ENCODE results near the gene RC3H1. TPM values are rescaled to one million over a fixed set of nuclear protein-coding genes. Genes with fewer than 3 reads are reported as not detected.

The RC3H1 gene
- total RNA-seq, 6 donors from 2014 or later = 19.0 to 40.9 (median 31.4) TPM

DNA sequence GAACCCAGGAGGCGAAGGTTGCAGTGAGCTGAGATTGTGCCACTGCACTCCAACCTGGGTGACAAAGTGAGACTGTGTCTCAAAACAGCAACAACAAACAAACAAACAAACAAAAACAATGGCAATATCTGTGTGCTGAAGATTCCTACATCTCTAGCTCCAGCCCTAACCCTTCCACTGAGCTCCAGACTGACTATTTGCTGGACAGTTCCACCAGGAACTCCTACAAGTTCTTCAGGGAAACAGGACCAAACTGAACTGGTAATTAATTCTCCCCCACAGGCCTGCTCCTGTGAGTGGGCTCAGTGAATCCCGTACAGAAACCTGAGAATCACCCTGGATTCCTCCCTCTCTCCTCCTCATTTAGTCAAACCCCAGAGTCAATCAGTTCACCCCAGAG lies 106.6 kb downstream of the RC3H1 start:
- Histone ChIP-seq H3K4me3 (no peak overlapping the region), H3K36me3 (no peaks in the 10 kb centered on the region), H3K4me1 (peaks cover 0 to 4% (median 0%) of the 10 kb centered on the region in 4 donors), H3K27ac (no peak overlapping the region), H3K9me3 (no peaks in the 10 kb centered on the region), H3K27me3 (no peaks in the 10 kb centered on the region)
- DNase-seq (no peak), ATAC-seq (ENCODE audit: low FRiP score in 2 of 2) (no peak)
- TF ChIP-seq, protein P1, sequence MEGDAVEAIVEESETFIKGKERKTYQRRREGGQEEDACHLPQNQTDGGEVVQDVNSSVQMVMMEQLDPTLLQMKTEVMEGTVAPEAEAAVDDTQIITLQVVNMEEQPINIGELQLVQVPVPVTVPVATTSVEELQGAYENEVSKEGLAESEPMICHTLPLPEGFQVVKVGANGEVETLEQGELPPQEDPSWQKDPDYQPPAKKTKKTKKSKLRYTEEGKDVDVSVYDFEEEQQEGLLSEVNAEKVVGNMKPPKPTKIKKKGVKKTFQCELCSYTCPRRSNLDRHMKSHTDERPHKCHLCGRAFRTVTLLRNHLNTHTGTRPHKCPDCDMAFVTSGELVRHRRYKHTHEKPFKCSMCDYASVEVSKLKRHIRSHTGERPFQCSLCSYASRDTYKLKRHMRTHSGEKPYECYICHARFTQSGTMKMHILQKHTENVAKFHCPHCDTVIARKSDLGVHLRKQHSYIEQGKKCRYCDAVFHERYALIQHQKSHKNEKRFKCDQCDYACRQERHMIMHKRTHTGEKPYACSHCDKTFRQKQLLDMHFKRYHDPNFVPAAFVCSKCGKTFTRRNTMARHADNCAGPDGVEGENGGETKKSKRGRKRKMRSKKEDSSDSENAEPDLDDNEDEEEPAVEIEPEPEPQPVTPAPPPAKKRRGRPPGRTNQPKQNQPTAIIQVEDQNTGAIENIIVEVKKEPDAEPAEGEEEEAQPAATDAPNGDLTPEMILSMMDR (IDR thresholded peaks at IDR 0.05) = no peak
- TF ChIP-seq POLR2AphosphoS5 (IDR thresholded peaks at IDR 0.05) (no peak), POLR2A (IDR thresholded peaks at IDR 0.05) (no peak), EP300 (IDR thresholded peaks at IDR 0.05) (no peak)
- WGBS, 2 donors = 91 to 97% methylated on average over 2 of the region's 2 CpGs

DNA sequence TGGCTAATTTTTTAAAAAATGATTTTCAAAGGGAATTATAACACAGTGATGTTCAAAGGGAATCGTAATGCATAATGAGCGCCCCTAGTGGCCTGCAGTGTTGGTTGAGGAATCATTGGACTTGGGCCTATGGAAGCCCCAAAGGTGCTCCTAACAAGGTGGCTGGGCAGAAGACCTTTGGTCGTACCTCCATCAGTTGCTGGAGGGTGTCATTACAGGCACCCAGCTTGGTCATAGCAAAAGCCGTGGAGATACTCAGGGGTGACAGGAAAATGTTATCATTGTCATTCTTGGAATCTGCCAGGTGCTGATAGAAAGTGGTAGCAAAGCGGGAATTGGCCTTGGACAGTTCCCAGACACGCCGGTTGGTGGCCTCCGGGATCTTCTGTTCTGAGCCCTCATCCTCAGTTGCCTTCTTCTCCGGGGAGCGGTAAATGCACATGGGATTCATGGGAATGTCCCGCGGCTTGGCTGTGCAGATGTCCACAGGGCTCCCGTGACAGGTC lies 107.7 kb downstream of the RC3H1 start:
- 85 to 91% methylated on average over 10 to 13 of the region's 13 CpGs for WGBS, 2 donors
- Histone ChIP-seq H3K4me3 (no peak overlapping the region), H3K36me3 (no peaks in the 10 kb centered on the region), H3K27ac (no peak overlapping the region), H3K4me1 (peaks cover 0 to 4% (median 0%) of the 10 kb centered on the region in 4 donors), H3K27me3 (no peaks in the 10 kb centered on the region), H3K9me3 (no peaks in the 10 kb centered on the region)
- TF ChIP-seq POLR2A (IDR thresholded peaks at IDR 0.05) (no peak), EP300 (IDR thresholded peaks at IDR 0.05) (no peak)
- TF ChIP-seq, protein P1 (IDR thresholded peaks at IDR 0.05) = peak in 5 of 6 experiments; percentile 11 to 27 (median 23)
- no peak for DNase-seq
- ATAC-seq (ENCODE audit: low FRiP score in 2 of 2) = no peak

DNA sequence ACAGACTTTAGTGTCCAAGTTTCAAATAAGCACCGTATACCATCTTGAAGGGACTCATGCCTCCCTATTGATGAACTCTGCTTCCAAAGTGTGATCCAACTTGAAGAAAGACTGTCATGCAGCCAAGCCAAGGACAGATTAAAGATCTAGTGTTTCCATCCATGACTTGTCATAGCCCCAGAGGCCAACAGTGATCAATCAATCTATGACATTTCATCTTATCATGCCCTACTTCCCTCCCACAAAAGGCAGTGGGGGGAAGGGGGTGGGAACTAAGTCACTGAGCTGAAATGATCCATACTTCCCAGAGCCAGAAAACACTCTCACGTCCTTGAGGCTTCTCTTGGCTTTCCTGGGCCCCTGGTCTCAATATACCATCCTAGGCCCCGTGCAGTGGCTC lies 109.0 kb downstream of the RC3H1 start:
- H3K27me3 ChIP-seq = no peaks in the 10 kb centered on the region
- TF ChIP-seq POLR2AphosphoS5 (IDR thresholded peaks at IDR 0.05) (no peak), EP300 (IDR thresholded peaks at IDR 0.05) (no peak), POLR2A (IDR thresholded peaks at IDR 0.05) (no peak)
- TF ChIP-seq, protein P1 (IDR thresholded peaks at IDR 0.05) = no peak
- no peaks in the 10 kb centered on the region for H3K4me1 ChIP-seq
- ATAC-seq (ENCODE audit: low FRiP score in 2 of 2) = no peak
- H3K4me3 ChIP-seq = no peak overlapping the region
- DNase-seq = no peak
- H3K36me3 ChIP-seq = no peaks in the 10 kb centered on the region
- H3K9me3 ChIP-seq = no peaks in the 10 kb centered on the region
- no peak overlapping the region for H3K27ac ChIP-seq
- WGBS, 2 donors = 94 to 100% methylated on average over 2 to 3 of the region's 3 CpGs

DNA sequence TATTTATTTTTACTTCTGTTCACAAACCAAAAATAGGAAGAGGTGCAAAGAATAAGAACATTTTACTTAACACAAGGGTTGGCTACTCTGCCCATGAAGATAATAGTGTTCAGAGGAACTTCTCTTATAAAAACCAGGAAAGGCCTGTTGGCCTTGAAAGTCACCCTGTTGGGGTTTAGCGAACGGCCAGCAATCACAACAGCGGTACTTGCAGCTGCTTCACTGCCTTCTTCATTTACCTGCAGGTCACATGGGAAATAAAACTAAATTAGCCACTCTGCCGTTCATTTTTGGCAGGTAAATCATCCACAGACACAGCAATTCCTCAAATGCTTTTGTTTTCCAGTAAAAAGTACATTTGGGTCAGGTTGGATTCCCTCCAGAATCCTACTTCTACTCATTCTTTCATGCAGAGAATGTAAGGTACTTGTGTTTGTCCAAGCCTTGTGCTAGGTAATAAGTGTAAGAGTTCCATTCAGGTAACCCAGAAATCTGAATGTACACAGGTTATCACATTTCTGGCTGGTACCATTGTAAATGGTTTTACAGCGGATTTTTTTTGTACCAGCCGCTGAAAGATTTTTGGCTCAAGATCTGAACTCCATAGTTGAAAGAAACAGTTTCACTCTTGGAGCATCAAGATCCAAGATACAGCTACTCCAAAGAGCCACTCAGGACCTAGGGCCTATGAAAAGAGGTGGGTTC lies 118.2 kb downstream of the RC3H1 start:
- Histone ChIP-seq H3K9me3 (no peaks in the 10 kb centered on the region), H3K4me1 (peaks cover 0 to 8% (median 1%) of the 10 kb centered on the region in 4 donors), H3K36me3 (no peaks in the 10 kb centered on the region), H3K27ac (no peak overlapping the region), H3K4me3 (no peak overlapping the region), H3K27me3 (no peaks in the 10 kb centered on the region)
- WGBS, 2 donors = 68 to 74% methylated on average over 6 of the region's 6 CpGs
- TF ChIP-seq POLR2A (IDR thresholded peaks at IDR 0.05) (no peak), EP300 (IDR thresholded peaks at IDR 0.05) (no peak), POLR2AphosphoS5 (IDR thresholded peaks at IDR 0.05) (no peak)
- TF ChIP-seq, protein P1 (IDR thresholded peaks at IDR 0.05) = no peak
- ATAC-seq (ENCODE audit: low FRiP score in 2 of 2) (no peak), DNase-seq (no peak)

DNA sequence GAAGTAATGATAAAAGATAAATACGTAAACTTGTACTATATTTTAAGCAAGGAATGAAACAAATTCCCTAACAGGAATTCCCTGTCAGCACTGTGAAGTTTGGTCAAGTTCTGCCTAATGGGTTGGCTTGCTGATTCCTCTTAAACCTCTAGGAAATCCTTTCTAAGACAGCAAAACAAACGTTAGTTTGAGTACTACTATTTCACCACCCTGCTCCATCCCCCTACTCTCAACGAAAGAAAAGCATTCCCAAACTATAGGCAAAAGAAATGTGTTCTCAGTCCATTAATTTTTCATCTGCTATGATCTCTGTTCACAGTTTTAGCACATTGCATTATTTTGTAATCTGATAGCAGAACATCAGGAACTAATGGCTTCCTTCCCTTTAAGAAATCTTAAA lies 121.2 kb downstream of the RC3H1 start:
- no peaks in the 10 kb centered on the region for H3K36me3 ChIP-seq
- no peak overlapping the region for H3K4me3 ChIP-seq
- WGBS, 2 donors = 45 to 48% methylated on average over 3 of the region's 3 CpGs
- ATAC-seq (ENCODE audit: low FRiP score in 2 of 2) (no peak), DNase-seq (no peak)
- no peaks in the 10 kb centered on the region for H3K27me3 ChIP-seq
- H3K9me3 ChIP-seq = no peaks in the 10 kb centered on the region
- H3K27ac ChIP-seq = no peak overlapping the region
- TF ChIP-seq EP300 (IDR thresholded peaks at IDR 0.05) = no peak
- no peak for TF ChIP-seq POLR2A (IDR thresholded peaks at IDR 0.05)
- TF ChIP-seq, protein P1 (IDR thresholded peaks at IDR 0.05) = no peak
- no peak for TF ChIP-seq POLR2AphosphoS5 (IDR thresholded peaks at IDR 0.05)
- peaks cover 0 to 8% (median 1%) of the 10 kb centered on the region in 4 donors for H3K4me1 ChIP-seq

Data from upper lobe of left lung (tissue), 6 donors.